Renal cortical epithelial cell (primary cell): ENCODE measurements around the gene DCAF17. TPM values are rescaled to one million over a fixed set of nuclear protein-coding genes. Genes with fewer than 3 reads are reported as not detected.
A peak's percentile ranks its signal among the peaks of the same experiment; 100 is the strongest.
"Not testable (repeated sequence)": the region's sequence is repeated elsewhere in the genome, so short reads cannot be mapped to it uniquely, and the experiment has no call there.

ENCODE experiments used
- DNase-seq: peaks from one replicate; pipeline ENCODE4 v3.0.0-alpha.2; 2011; ENCODE audit warnings: low read depth
- total RNA-seq: library from RNA; depleted of rRNA; stranded (reverse); fragments of >200 nt; gene quantifications from 2 replicates; pipeline ENCODE4 v1.2.3, GENCODE V29; 2014

The DCAF17 gene
- total RNA-seq, 1 donor from 2014 or later, result 29.2 TPM

DNA sequence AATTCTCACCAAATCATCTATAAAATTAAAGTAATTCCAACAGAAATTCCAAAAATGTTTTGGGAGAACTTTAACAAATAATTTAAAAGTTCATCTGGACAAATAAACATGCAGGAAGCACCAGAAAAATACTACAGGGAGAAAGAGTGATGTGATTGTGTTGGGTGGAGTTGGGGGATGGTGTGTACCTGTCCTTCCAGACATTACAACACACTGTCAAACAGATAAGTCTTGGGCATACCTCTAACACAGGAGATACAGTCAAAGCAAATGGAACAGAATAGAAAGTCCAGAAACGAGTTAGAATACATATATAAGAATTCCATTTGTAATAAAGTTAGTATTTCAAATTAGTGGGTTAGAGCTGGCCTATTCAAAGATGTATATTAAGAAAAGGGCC is 22.8 kb upstream of the DCAF17 start:
- no peak for DNase-seq

DNA sequence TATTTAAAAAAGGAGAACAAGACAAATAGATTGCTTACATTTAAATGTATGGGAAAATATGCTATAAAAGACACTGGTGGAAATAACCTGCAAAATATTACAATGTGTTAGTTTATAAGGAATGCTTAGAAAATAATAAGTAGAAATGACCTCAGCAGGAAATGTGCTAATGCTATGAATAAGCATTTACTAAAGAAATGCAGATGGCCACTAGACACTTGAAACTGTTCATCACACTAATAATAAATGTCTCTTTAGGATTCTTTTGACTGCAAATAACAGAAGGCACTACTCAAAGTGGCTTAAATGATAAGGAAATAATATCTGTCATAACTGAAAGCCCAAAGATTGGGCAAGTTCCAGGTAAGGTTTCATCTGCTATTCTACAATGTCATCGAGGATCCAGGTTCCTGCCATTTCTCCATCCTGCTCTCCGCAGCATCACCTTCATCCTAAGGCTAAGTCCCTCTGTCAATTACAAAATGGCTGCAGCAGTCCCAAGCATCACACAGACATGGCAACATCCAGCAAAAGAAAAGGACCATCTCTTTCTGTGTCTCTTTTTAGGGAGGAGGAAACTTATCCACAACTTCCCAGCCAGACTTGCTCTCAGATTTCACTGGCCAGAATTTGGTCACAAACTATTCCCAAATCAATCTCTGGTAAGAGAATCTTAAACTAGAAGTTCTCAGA is 22.1 kb upstream of the DCAF17 start:
- no peak for DNase-seq

DNA sequence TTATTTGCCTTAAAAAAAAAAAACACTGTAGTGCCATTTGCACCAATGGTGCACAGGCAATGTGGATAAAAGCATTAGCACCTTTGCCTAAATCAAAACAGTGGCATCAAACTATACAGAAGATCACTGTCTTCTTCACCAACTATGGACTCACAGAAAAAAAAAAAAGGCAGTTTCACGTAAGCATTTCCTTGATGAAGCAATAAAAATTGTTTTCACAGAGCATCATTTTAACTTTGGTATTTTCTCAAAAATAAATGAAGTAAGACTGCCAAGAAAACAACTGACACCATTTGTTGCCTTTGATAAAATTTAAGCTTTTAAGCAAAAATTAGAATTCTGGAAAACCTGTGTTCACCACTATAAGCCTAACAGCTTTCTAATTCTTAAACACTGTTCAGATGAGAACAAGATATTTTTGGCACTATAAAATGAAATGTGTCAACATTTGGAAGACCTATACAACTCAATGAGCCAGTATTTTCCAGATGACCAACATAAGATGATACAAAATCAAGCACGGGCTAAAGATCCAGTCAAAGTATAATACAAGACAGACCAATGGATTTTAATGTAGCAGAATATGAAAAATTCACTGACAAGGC is 21.4 kb upstream of the DCAF17 start:
- DNase-seq, result no peak

DNA sequence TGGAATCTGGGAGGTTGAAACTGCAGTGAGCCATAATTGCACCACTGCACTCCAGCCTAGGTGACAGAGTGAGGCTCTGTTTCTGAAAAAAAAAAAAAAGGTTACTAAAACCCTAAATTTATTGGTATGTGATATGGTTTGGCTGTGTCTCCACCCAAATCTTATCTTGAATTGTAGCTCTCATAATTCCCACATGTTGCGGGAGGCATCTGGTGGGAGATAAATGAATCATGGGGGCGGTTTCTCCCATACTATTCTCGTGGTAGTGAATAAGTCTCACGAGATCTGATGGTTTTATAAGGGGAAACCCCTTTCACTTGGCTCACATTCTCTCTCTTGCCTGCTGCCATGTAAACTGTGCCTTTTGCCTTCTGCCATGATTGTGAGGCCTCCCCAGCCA is 19.4 kb upstream of the DCAF17 start:
- not testable (repeated sequence) for DNase-seq

DNA sequence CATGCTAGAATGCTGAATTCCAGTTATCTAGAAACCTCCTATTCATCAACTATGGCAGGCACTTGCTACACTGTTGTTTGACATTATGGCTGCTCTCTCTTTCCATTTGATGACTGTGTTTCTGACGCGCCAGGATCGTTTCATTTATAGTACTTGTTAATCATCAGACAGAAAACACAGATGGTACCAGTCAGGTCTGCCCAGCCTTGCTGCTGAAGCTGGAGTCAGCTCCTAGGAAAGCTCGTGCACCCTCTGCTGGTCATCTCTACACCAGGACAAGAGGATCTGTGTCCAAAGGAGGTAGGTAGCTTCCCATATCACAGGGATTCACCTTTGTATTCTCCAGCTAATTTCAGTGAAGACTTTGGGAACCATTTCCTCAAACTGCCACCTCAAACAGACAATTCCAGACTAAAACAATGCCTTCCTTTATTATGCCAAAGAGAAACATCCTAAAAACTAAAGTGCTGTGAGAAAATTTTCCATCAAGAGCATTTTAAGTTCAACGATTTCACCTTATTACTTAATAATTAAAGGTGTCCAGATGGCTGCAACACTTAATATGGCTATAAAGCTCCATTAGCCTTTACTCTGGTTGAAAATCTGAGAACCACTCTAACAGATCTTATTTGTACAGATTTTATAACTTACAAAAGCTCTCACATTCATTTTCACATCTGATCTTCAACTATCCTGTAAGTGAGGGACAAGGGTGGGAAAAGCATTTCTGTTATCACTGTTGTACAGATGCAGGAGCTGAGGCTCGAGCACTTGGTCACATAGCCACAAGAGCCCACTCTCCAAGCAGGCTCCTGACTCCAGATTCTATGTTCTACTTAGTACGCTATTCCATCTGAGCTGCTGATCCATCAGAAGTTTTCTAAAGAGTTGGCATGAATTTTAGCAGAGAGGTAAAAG is 17.8 kb upstream of the DCAF17 start:
- DNase-seq, result peak; percentile 96

DNA sequence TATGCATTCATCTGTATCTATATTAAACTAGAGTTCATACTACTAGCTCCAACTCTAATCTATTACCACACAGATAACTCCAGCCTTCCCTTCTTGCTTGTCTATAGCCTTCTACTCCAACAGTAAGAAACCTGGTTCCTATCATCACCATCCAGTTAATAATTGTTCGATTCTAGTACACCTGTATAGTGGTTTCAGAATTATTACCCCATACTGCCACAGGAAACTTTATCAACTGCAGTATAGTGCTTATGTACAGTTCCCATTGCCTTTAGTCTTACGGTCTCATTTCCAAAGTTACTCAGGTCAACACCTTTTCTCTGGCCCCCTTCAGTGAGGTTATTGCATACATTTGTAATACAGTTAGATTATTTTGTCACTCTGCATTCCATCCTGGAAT is 14.7 kb upstream of the DCAF17 start:
- DNase-seq, result no peak

DNA sequence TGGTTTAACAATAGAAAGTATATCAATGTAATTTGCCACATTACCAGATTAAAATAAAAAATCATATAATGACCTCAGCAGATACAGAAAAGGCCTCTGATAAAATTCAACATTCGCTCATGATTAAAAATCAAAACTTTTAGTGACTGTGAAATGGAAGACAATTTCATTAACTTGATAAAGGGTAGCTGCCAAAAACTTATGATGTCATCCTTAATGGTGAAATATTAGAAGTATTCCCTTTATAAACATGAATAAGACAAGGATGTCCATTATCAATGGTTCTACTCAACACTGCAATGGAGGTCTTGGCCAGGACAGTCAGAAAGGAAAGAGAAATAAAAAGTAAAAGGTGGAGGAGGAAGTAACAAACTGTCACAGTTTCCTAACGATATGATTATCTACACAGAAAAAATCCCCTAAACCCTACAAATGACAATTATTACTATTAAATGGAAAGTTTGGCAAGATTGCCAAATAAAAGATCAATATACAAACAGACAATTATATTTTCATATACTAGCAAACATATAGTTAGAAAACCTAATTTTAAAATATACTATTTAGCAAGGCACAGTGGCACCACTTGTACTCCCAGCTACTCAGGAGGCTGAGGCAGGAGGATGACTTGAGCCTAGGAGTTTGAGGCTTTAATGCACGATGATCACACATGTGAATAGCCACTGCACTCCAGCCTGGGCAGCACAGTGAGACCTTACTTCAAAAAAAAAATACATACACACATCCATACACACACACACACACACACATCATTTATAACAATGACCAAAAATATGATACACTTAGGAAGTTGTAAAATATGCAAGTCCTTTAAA is 13.1 kb upstream of the DCAF17 start:
- DNase-seq, result no peak

DNA sequence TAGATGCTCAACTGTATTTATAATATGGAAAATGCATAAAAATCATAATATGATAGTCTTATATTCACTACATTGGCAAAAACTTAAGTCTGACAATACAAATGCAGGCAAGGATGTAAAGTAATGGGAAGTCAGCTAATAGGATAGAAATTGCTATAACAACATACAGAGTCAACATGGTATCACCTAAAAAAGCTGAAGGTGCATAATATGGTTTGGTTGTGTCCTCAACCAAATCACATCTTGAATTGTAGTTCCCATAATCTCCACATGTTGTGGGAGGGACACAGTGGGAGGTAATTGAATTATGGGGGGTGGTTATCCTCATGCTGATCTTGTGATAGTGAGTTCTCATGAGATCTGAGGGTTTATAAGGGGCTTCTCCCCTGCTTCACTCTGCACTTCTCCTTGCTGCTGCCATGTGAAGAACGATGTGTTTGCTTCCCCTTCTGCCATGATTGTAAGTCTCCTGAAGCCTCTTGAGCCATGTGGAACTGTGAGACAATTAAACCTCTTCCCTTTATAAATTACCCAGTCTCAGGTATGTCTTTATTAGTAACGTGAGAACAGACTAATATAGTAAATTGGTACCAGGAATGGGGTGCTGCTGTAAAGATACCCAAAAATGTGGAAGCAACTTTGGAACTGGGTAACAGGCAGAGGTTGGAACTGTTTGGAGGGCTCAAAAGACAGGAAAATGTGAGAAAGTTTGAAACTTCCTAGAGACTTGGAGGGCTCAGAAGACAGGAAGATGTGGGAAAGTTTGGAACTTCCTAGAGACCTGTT is 11.1 kb upstream of the DCAF17 start:
- not testable (repeated sequence) for DNase-seq

DNA sequence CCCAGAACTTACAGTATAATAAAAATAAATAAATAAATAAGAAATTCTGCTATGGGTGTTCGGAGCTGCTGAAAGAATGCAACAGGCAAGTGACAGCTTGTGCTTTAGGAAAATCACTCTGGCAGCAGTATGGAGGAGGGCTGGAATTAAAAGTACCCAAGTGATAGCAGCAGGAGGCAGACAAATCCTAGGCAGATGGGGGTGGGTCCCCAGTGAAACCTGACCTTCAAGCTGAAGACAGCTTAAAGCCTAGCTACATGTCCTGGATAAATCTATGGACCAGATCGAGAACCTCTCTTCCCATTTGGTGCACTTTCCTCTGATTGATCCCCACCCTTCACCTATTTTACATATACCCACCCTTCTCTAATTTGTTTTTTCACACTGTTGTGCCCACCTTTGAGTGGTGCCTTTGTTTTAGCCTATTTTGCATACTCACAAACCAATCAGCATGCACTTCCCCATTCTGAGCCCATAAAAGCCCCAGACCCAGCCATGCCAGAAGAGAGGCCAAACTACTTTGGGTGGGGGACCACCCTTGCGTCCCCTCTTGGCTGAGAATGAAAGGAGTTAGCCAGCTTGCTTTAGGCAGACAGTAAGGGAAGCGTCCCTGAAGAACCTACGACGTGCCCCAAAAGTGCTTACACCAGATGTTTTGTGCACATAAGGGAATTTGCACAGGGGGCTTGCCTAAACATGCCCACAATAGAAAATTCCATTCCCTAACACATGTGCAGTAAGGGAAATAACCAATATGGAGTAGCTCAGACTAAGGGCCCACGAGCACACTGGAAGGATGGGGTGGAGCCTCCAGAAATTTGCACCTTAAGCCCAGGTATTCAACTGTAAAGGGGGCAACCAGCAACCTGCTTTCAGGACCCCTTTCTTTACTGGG is 3.3 kb upstream of the DCAF17 start:
- no peak for DNase-seq

DNA sequence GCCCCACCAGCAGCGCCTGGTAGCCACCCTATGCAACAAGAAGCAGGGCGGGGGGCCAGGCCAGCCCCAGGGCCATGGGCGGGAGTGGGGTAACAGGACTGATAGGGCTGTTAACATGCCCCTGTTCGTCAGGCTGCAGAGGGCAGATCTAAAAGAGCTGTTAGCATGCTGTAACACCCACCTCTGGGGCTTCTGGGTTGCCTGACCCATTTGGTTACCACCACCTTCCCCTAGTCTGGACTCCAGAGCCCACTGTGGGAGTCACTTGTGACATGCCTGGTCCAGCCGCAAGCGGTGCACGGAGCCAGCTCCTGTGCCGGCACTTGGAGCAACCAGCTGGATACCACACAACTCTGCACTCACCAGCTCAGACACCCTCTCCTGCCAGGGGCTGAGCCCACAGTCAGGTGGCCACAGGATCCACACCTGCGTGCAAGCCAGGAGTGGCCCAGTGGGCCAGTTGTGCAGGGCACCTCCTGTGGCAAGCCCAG is 2.3 kb upstream of the DCAF17 start:
- DNase-seq, result no peak

DNA sequence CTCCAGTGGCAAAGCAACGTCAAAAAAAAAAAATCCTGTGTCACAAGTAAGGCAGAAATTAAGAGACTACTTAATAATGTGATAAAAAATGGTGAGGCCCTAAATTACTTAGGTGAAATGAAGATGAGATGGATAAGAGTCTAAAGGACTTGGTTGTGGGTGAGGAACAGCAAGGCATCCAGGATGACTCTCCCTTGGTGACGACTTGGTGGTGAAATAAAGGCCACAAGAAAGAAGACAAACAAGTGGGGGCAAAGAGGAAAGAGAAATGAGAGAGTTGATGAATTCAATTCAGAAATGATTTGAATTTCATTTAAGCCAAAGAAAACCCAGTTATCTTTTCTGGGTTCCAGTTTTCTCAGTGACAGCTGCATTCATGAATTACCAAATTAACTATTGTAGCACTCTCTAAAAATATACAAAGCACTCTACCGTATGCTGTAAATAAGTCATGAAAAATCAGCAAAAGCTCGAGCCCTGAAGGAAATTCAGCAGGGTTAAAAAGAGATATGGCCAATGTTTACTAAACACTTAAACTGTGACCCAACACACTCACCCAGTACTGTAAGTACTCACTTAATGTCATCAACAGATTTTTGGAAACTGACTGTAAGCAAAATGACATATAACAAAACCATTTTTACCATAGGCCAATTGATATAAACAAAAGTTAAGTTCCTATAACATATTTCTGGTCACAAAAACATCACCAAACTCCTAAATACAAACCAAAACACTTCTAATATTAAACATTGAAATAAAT is 1.6 kb upstream of the DCAF17 start:
- DNase-seq, result no peak

DNA sequence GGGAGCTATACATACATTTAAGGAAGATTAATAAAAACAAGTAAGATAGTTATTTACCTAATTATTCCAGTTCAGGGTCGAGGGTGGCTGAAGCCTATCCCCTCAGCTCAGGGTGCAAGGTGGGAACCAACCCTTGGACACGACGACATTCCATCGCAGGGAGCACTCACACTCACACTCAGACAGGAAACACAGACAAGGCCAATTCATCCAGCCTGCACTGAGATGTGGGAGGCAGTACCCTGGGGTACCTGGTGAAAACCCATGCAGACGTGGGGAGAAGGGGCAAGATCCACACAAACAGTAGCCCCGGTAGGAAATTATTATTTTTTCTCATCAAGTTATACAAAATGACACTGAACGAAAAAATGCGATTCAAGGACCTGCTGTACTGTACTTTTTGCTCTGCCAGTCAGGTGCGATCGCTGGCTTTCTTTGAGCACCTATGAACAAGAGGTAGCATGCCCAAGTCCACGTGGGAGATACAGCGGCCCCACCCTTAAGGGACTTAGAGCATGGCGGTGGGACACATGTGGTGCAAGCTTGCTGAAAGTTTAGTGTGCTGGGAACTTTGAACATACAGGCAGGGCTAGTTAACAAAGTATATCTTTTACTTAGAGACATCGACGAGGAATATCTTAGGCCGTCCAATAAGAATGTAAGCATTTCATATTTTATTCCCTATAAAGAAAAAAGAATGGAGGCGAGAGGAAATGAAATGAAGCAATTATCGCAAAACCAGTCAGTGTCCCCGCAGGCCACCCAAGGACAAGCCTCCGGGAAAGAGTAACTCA is 860 bp upstream of the DCAF17 start:
- peak; percentile 33 for DNase-seq

DNA sequence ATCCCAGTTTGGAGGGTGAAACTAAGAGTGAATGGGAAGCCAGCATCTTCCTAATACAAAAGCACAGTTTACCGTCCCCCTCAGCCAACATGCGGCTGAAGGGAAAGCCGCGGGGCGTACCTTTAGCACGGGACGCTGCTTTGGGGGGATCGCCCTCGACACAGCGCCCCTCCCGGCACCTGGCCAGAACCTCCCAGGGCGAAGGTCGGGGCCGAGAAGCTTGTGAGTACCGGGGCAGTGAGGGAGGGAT is 338 bp upstream of the DCAF17 start, which contains the start of gene METTL8:
Gene METTL8 (minus strand): TSS at position 228 of the 250 bp plus-strand sequence. CDS start 41,805 bp downstream, outside the sequence.
- DNase-seq, result no peak

DNA sequence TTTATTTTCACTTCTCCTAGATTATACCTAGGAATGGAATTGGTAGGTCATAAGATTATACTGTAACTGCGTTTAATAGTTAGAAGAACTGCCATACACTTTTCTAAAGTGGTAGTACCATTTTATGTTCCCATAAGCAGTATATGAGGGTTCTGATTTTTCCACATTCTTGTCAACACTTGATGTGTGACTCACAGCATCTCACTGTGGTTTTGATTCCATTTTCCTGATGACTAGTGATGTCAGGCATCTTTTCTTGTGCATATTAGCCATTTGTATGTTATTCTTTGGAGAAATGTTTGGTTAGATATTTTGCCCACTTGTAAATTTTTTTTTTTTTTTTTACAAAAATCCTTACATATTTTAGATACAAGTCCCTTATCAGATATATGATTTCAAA is 2.3 kb downstream of the DCAF17 start:
- peak; percentile 70 for DNase-seq

DNA sequence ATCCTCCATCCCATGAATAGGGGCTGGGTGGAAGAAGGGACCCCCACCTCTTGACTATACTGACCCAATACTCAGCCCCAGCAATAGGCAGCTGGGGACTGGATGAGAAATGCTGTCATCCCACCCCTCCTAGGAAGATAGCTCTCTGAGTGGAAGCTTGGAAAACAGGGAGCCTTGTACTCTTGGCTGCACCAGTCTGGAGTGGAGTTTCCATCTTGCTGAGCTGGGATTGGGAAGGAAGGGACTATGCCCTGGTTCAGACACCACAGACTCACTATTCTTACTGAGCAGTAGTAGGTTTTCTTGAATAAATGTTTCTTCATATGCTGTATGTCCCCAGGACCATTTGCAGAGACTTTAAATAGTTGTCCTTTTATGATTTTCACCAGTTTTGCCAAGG is 7.4 kb downstream of the DCAF17 start:
- DNase-seq, result no peak

DNA sequence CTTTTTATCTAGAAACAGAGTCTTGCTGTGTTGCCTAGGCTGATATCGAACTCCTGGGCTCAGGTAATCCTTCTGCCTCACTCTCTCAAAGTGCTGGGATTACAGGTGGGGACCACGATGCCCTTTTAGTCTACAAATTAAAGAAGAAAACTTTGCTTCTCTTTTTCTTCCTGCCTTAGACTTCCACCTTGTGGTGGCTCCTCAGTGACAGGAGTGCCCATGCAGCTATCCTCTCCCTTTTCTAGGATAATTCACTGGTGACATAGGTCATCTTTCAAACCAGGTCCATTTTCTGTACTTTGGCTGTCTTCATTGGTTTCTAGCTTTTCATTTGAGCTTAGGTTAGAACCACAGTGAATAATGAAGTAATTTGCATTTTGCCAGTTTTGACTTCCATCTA is 13.6 kb downstream of the DCAF17 start:
- no peak for DNase-seq

DNA sequence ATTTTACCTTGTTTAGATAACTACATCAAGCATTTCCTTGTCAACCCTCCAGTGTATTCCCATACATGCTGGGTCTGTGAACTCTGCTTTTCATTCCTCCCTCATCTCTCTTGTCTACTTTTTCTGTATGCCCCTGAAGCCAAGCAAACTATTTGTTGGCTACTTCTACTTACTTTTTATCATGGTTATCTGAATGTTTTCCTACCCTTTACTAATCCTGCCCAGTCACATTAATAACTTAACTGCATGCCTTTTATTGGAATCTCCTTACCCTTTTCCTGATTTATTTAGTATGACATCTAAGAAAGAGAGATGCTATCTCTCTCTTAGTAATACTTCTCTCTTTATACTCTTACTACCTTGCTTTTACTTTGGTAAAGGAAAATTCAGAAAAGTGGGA is 17.0 kb downstream of the DCAF17 start:
- DNase-seq, result no peak

DNA sequence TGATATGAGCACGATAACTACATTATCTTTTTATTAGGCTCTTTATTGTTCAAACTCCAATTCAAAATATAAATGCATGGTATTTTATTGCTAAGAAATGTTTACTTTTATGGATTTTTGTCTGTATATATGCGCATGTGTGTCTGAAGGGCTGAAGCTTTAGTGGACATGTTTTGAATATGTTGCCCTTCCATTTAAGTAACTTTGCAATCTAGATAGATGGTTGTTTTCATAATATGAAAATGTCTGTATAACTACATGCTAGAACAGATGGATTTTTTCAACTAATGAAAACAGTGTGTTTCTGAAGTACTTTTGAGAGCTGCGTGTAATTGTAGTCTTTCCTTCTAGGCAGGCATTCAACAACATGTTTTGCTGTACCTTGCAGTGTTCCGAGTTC is 18.7 kb downstream of the DCAF17 start:
- DNase-seq, result no peak
